Measurements from ENCODE around the gene LDHD.

The LDHD gene

GRCh38 chr16:75104836-75105235 is 11.7 kb downstream of the LDHD start:
- no peak overlapping the region for H3K4me3 ChIP-seq (ENCODE audit: low read length)
- TF ChIP-seq CTCF (conservative IDR thresholded peaks at IDR 0.05; ENCODE audit: low read length), result no peak
- DNase-seq (ENCODE audit: low read depth), result no peak

- no peak for DNase-seq (ENCODE audit: low read depth)
- TF ChIP-seq CTCF (conservative IDR thresholded peaks at IDR 0.05; ENCODE audit: low read length), result no peak
- H3K4me3 ChIP-seq (ENCODE audit: low read length), result no peak overlapping the region
These were observed 12.6 kb downstream of the LDHD start for GRCh38 chr16:75103994-75104393.

GRCh38 chr16:75102595-75102994 is 14.0 kb downstream of the LDHD start:
- TF ChIP-seq CTCF (conservative IDR thresholded peaks at IDR 0.05; ENCODE audit: low read length), result no peak
- H3K4me3 ChIP-seq (ENCODE audit: low read length), result no peak overlapping the region
- DNase-seq (ENCODE audit: low read depth), result no peak

- no peak for TF ChIP-seq CTCF (conservative IDR thresholded peaks at IDR 0.05; ENCODE audit: low read length)
- DNase-seq (ENCODE audit: low read depth), result no peak
- H3K4me3 ChIP-seq (ENCODE audit: low read length), result no peak overlapping the region
These were observed 14.9 kb downstream of the LDHD start for GRCh38 chr16:75101635-75102034.

- no peak overlapping the region for H3K4me3 ChIP-seq (ENCODE audit: low read length)
- TF ChIP-seq CTCF (conservative IDR thresholded peaks at IDR 0.05; ENCODE audit: low read length), result no peak
- DNase-seq (ENCODE audit: low read depth), result no peak
These were observed 16.0 kb downstream of the LDHD start for GRCh38 chr16:75100603-75100990.

- no peak for DNase-seq (ENCODE audit: low read depth)
- no peak overlapping the region for H3K4me3 ChIP-seq (ENCODE audit: low read length)
- no peak for TF ChIP-seq CTCF (conservative IDR thresholded peaks at IDR 0.05; ENCODE audit: low read length)
These were observed 16.6 kb downstream of the LDHD start for GRCh38 chr16:75099738-75100602.

- TF ChIP-seq CTCF (conservative IDR thresholded peaks at IDR 0.05; ENCODE audit: low read length), result no peak
- no peak overlapping the region for H3K4me3 ChIP-seq (ENCODE audit: low read length)
- no peak for DNase-seq (ENCODE audit: low read depth)
These were observed 17.4 kb downstream of the LDHD start for GRCh38 chr16:75099075-75099667.
